ENCODE data around the gene RAB4B.
"Not testable (repeated sequence)": the region's sequence is repeated elsewhere in the genome, so short reads cannot be mapped to it uniquely, and the experiment has no call there.

The RAB4B gene

GRCh38 chr19:40777937-40778705 lies at the start of gene RAB4B:
Gene RAB4B (plus strand): TSS chr19:40778247. CDS start chr19:40778376, 129 bp downstream.
- FAIRE-seq (peak; percentile 84), DNase-seq (ENCODE audit: low spot score) (peak; percentile 98)

- not testable (repeated sequence) for FAIRE-seq; DNase-seq (ENCODE audit: low spot score)
Observed at GRCh38 chr19:40730065-40730464, 48.0 kb upstream of the RAB4B start.

- not testable (repeated sequence) for DNase-seq (ENCODE audit: low spot score); FAIRE-seq
Observed at GRCh38 chr19:40732304-40732703, 45.7 kb upstream of the RAB4B start.

- FAIRE-seq (no peak), DNase-seq (ENCODE audit: low spot score) (no peak)
Observed at GRCh38 chr19:40733149-40733548, 44.9 kb upstream of the RAB4B start.

GRCh38 chr19:40735013-40735771 lies 42.9 kb upstream of the RAB4B start:
- FAIRE-seq (no peak), DNase-seq (ENCODE audit: low spot score) (no peak)

GRCh38 chr19:40736661-40737060 lies 41.4 kb upstream of the RAB4B start:
- FAIRE-seq (no peak), DNase-seq (ENCODE audit: low spot score) (no peak)

- DNase-seq (ENCODE audit: low spot score) = no peak
- no peak for FAIRE-seq
Observed at GRCh38 chr19:40737102-40737644, 40.9 kb upstream of the RAB4B start.

- no peak for DNase-seq (ENCODE audit: low spot score)
- no peak for FAIRE-seq
Observed at GRCh38 chr19:40739030-40739839, 38.8 kb upstream of the RAB4B start.

- FAIRE-seq (no peak), DNase-seq (ENCODE audit: low spot score) (no peak)
Observed at GRCh38 chr19:40739871-40740703, 38.0 kb upstream of the RAB4B start.

GRCh38 chr19:40740747-40741146 lies 37.3 kb upstream of the RAB4B start:
- FAIRE-seq (no peak), DNase-seq (ENCODE audit: low spot score) (no peak)

- FAIRE-seq = no peak
- no peak for DNase-seq (ENCODE audit: low spot score)
Observed at GRCh38 chr19:40741527-40742390, 36.3 kb upstream of the RAB4B start.

- DNase-seq (ENCODE audit: low spot score) = no peak
- FAIRE-seq = no peak
Observed at GRCh38 chr19:40742477-40742876, 35.6 kb upstream of the RAB4B start.

- FAIRE-seq (no peak), DNase-seq (ENCODE audit: low spot score) (no peak)
Observed at GRCh38 chr19:40742886-40743285, 35.2 kb upstream of the RAB4B start.

- no peak for DNase-seq (ENCODE audit: low spot score)
- FAIRE-seq = no peak
Observed at GRCh38 chr19:40743926-40744325, 34.1 kb upstream of the RAB4B start.

GRCh38 chr19:40744554-40745401 lies 33.3 kb upstream of the RAB4B start:
- DNase-seq (ENCODE audit: low spot score) (no peak), FAIRE-seq (no peak)

- DNase-seq (ENCODE audit: low spot score) (no peak), FAIRE-seq (no peak)
Observed at GRCh38 chr19:40745402-40745780, 32.7 kb upstream of the RAB4B start.

- DNase-seq (ENCODE audit: low spot score) (no peak), FAIRE-seq (no peak)
Observed at GRCh38 chr19:40747536-40747935, 30.5 kb upstream of the RAB4B start.

- DNase-seq (ENCODE audit: low spot score) (peak; percentile 99), FAIRE-seq (no peak)
Observed at GRCh38 chr19:40750058-40750873, 27.8 kb upstream of the RAB4B start, which contains the start of gene ACTMAP. Gene ACTMAP (minus strand): TSS chr19:40750477. CDS start chr19:40749803, 674 bp downstream.
